GM18519 (cell line): Measurements from ENCODE around the gene LTB4R2.

Experiments used
- ATAC-seq: cut with Tn5 transposase; IDR thresholded peaks from one replicate; pipeline ENCODE4 v1.9.1; 2021; ENCODE audit warnings: mild to moderate bottlenecking, moderate library complexity; ENCODE audit not compliant: unreplicated experiment, low FRiP score

The LTB4R2 gene

GRCh38 chr14:24277071-24277470, 32.9 kb upstream of the LTB4R2 start:
- ATAC-seq: no peak

DNA sequence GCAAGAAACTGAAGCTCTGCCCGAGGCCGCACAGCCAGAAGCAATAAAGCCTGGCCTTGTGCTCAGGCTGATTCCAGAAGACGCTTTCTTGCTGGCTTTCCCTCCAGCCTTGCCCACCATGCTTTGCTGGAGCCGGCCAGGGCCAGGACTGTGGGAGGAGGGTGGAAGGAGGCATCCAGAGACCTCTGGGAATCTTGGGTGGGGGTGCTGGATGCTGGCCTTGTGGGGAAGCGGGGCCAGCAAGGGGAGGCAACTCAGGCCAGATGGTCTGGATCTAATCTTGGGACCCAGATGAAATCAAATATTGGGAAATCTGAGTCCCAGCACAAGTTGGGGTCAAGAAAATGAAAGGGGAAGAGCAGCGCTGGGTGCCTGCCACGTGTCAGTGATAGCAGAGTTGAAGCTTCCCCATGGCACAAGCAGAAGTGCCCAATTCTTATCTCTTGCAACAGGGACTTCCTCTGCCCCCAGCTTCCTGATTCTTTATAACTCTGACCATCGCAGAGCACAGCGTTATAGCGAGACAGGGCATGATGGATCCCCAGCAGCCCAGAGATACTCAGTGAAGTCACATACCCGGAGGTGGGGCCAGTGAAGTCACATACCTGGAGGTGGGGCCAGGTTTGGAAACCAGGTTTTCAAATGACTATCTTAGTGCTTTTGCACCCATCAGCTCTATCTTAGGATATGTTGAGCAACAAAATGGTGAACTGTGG, 32.2 kb upstream of the LTB4R2 start:
- no peak for ATAC-seq

DNA sequence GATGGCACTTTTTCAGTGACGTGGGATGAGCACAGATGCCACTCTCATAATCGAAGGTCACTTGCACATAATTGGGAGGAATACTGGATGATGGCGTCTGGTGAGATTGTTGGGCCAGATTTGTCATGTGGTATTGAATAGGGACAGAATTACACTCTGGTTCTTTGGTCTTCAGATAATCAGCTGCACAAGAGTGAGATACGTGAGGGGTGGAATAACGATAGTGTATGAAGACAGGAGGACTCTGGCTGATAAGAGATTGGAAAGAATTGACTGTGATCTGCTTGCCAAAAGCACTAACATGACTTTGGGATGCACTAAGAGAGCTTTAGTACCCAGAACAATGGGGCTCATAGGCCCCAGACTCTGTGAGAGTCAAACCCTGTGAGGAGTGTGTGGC, 31.5 kb upstream of the LTB4R2 start:
- ATAC-seq: no peak

- no peak for ATAC-seq
These were observed 30.4 kb upstream of the LTB4R2 start for GRCh38 chr14:24279301-24280186.

GRCh38 chr14:24280797-24281460, 29.0 kb upstream of the LTB4R2 start:
- no peak for ATAC-seq

- ATAC-seq: no peak
These were observed 28.3 kb upstream of the LTB4R2 start for GRCh38 chr14:24281636-24282035.

- no peak for ATAC-seq
These were observed 27.2 kb upstream of the LTB4R2 start for GRCh38 chr14:24282736-24283135.

- no peak for ATAC-seq
These were observed 26.0 kb upstream of the LTB4R2 start for GRCh38 chr14:24283796-24284460.

- ATAC-seq: no peak
These were observed 25.4 kb upstream of the LTB4R2 start for GRCh38 chr14:24284501-24285035.

- ATAC-seq: no peak
These were observed 24.6 kb upstream of the LTB4R2 start for GRCh38 chr14:24285351-24285750.

DNA sequence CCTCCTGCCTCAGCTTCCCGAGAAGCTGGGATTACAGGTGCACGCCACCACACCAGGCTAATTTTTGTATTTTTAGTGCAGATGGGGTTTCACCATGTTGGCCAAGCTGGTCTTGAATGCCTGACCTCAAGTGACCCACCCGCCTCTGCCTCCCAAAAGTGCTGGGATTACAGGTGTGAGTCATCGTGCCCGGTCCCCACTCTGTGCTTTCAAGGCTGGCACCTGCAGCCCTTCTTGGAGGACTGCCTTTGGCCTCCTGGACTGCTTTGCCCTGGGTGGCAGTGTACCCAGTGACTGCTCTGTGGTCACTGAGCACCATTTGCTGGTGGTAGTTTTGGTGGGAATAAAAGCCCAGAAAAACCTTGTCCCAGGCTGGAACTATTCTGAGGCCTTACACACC, 22.9 kb upstream of the LTB4R2 start:
- no peak for ATAC-seq

DNA sequence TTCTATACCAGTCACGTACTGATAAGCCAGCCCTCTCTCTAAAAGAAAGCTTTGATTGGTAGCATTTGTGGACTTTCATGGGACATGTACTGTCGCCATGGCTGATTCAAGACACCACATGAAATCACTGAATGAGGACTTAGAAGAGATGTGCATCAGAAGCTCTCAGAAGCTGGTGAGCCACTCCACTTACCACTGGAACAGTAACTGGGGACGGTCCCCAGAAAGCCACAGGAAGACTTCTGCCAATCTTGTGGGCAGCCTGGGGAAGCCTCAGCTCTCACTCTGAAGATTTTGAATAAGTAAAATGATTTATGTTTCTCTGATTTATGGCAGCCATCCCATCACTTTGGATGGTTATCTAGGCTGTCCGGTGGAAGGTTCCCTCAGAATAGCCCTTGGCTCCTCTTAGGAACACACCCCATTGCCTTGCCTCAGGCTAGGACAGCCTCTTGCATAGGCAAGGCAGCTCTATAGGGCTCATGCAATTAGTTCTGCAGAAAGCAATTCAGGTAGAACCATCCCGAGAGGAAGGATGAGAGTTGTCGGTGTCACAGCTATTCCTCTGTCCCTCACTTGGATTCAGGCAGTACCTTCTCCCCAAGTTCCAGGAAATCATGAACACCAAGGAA, 20.2 kb upstream of the LTB4R2 start:
- ATAC-seq: no peak

- no peak for ATAC-seq
These were observed 19.2 kb upstream of the LTB4R2 start for GRCh38 chr14:24290746-24291145.

GRCh38 chr14:24291446-24292117, 18.4 kb upstream of the LTB4R2 start:
- no peak for ATAC-seq

DNA sequence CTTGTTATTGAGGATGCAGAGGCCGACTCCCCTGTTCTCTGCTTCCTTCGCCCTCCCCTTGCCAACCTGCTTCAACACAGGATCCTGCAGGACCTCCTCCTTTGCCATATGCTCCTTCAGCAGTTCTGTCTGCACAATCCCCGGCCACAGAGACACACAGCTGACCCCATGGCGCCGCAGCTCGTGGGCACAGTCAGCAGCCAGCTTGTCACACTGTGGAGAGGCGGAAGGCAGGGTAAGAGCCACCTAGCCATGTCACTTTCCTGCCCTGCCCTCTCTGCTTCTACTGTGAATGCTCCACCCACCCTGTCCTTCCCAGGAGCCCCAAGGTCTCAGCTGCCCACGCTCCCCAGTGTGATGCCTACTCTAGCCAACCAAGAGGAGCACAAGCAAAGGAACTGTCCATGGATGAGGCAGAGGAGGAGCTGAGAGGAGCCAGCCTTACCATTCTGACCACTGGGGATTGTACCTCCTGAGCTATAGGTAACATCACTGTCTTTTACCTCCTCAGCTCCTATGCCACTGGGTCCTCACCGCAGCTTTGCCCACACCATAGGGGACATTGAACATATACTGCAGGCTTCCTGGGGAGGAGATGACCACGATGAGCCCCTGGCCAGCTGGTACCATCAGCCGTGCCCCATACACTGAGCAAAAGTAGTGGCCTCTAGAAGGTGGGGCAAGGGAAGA, 17.7 kb upstream of the LTB4R2 start:
- no peak for ATAC-seq

DNA sequence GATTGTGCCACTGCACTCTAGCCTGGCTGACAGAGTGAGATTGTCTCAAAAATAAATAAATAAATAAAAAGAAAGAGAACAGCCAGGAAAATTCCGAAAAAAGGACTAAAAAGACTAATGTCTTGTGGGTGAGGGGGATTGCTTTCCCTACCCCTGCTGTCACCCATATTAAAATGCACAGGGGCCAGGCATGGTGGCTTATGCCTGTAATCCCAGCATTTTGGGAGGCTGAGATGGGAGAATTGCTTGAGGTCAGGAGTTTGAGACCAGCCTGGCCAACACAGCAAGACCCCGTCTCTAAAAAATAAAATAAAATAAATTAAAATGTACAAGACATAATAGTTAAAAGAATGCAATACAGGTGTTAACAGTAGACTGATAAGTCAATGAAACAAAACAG, 16.4 kb upstream of the LTB4R2 start:
- ATAC-seq: no peak

DNA sequence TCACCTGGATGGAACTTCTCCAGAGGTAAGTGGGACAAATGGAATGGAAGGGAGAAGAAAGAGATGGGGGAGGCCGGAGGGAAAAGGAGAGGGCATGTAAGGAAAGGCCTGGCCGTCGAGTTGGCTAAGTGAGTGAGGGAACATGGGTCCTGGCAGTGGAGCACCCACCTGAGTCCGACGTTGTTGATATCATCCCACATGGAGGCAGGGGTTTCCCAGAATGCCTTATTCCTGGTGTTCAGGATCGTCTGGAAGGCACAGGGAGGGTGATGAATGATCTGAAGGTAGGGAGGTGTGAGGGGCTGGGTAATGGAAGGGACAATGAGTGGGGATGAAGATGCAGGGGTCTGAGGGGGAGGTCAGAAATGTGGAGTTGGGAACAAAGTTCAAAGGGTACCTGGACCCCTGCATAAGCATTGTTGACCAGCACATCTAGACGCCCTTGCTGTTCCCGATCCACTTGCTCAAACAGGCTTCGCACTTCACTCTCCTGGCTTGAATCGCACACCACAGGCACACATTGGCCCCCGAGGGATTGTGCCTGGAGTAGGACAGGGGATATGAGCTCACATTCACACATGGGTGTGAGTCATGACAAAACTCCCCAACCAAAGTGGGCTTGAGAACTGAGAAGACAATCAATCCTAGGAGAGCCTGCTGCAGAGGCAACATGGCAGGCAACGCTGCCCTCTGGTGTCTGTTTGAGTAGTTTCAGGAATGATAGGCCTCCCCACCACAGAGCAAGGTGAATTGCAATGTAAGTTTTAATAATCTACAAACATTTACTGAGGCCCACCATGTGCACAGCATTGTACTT, 13.4 kb upstream of the LTB4R2 start:
- ATAC-seq: no peak
